Aorta (tissue), 5 donors: Measurements from ENCODE around the gene ATP7A. TPM values are rescaled to one million over a fixed set of nuclear protein-coding genes. Genes with fewer than 3 reads are reported as not detected.
"Not testable (repeated sequence)": the region's sequence is repeated elsewhere in the genome, so short reads cannot be mapped to it uniquely, and the experiment has no call there.

Experiments
- ATAC-seq: fragments of 200-7000 bp; cut with Tn5 transposase; one replicate; pipeline ENCODE4 v1.9.1; 2022; ENCODE audit warnings: moderate library complexity; ENCODE audit not compliant: low FRiP score
- DNase-seq, 2 donors: peaks; one replicate each; pipeline ENCODE4 v3.0.0-alpha.2; 2020
- H3K27ac ChIP-seq, 2 donors: one replicate each; pipeline ENCODE4 v1.5.1; 2013; ENCODE audit warnings: low read length in 2 of 2, mild to moderate bottlenecking in 2 of 2, moderate library complexity in 2 of 2, control low read depth in 1 of 2, inconsistent platforms in 1 of 2, low read depth in 1 of 2
- H3K27me3 ChIP-seq, 2 donors: one replicate each; pipeline ENCODE4 v1.6.1; 2013; ENCODE audit warnings: control low read depth in 1 of 2, low read length in 1 of 2, mild to moderate bottlenecking in 1 of 2, moderate library complexity in 1 of 2; ENCODE audit not compliant: insufficient read depth in 2 of 2, control insufficient read depth in 1 of 2
- H3K36me3 ChIP-seq, 2 donors: one replicate each; pipeline ENCODE4 v1.6.1; 2013; ENCODE audit warnings: control low read depth in 1 of 2, low read length in 1 of 2, mild to moderate bottlenecking in 1 of 2; ENCODE audit not compliant: insufficient read depth in 2 of 2, control insufficient read depth in 1 of 2
- H3K4me1 ChIP-seq, 2 donors: one replicate each; pipeline ENCODE4 v1.6.1; 2013; ENCODE audit warnings: low read length in 2 of 2, control low read depth in 1 of 2, mild to moderate bottlenecking in 1 of 2, moderate library complexity in 1 of 2; ENCODE audit not compliant: insufficient read depth in 2 of 2, control insufficient read depth in 1 of 2
- H3K4me3 ChIP-seq, 2 donors: one replicate each; pipeline ENCODE4 v1.5.1; 2013; ENCODE audit warnings: low read length in 2 of 2, control low read depth in 1 of 2, mild to moderate bottlenecking in 1 of 2
- H3K9me3 ChIP-seq: one replicate; pipeline ENCODE4 v1.6.1; 2013; ENCODE audit warnings: mild to moderate bottlenecking, low read length; ENCODE audit not compliant: control insufficient read depth
- WGBS, 2 donors: extraction: QIAGEN DNeasy Blood & Tissue Kit; methylation state at CpG; one replicate each; pipeline ENCODE4 v1.1.7; 2013; 5-methylcytosine and 5-hydroxymethylcytosine counted together
- intact Hi-C, 2 donors: fragments of 100-400 bp; cut with DNase I; formaldehyde crosslinking; loops; one replicate each; pipeline versions ENCODE4 v1.14.2 to v1.15.0; 2022
- long read RNA-seq, 2 donors: library from polyadenylated mRNA; unstranded; transcript quantifications; one replicate each; pipeline ENCODE4 v2.0.0, GENCODE V29; 2020 to 2021
- polyA plus RNA-seq, 2 donors: library from polyadenylated mRNA; stranded (reverse); fragments of 200-250 nt; gene quantifications; one replicate each; pipeline ENCODE4 v1.2.3, GENCODE V29; 2013
- total RNA-seq, 2 donors: library from RNA; stranded (reverse); fragmentation: NEBNext Ultra II Directional; extraction: Animal tissue kit (Norgen Biotek cat#: 25700); gene quantifications; one replicate each; pipeline ENCODE4 v1.2.1, GENCODE V29; 2021
- donor health status: healthy with polysubstance abuse.
- donor health status: Bipolar disorder and iron deficiency.
- donor health status: DM: no; HTN: no; CAD: no.
- donor health status: DM: no; HTN: no; CAD: no.
- donor health status: DM: yes; HTN: yes; CAD: no.

The ATP7A gene
- total RNA-seq, result 10 to 100 TPM; 14.9 to 18.7 TPM
- 1 to 10 TPM in 1 of 2 donors, under 1 TPM in 1; 0.88 to 3.0 TPM for polyA plus RNA-seq
- long read RNA-seq, donor 1, partial matches to known transcripts, result 2 of 2 reads
- long read RNA-seq, donor 1, other reads (novel, unspliced or antisense), result 0 of 2 reads
- long read RNA-seq, donor 2, full-length matches to known transcripts, result 1 of 2 reads
- long read RNA-seq, donor 2, partial matches to known transcripts, result 1 of 2 reads
- long read RNA-seq, donor 2, other reads (novel, unspliced or antisense), result 0 of 2 reads

DNA sequence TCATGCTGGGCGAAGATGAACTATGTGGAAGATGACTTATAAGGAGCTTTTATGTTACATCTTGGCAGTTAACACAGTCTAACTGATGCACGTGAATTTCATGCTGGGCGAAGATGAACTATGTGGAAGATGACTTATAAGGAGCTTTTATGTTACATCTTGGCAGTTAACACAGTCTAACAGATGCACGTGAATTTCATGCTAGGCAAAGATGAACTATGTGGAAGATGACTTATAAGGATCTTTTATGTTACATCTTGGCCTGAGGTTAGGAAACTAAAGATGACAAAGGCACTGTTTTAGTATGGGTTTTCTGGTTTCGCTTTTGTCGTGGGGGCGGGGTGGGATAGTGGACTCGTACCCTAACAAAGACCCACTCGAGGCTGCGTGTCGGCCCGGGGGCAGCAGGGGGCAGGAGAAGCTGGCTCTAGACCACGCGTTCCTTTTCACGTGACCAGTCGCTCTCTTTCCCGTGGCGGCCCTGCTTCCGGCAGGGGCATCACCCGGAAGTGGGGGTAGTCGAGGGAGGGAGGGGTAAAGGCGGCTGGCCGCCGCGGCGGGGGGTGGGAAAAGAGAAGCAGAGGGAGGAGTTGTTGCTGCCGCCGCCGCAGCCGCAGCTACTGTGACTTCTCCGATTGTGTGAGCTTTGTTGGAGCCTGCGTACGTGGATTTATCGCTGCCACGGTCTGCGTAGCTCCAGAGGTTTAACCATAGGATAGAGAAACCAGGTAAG, at the start of gene ATP7A:
Gene ATP7A (plus strand): TSS at position 586 of the 733 bp plus-strand sequence. CDS start 60,949 bp downstream, outside the sequence.
- Histone ChIP-seq H3K4me3 (peak within 1 kb of the TSS; percentile 52 to 69), H3K9me3 (no peaks in the 10 kb centered on the region), H3K27ac (peak within 1 kb of the TSS in 1 of 2 donors; percentile 55), H3K4me1 (no peaks in the 10 kb centered on the region), H3K36me3 (no peaks in the 10 kb centered on the region), H3K27me3 (no peaks in the 10 kb centered on the region)
- DNase-seq (peak; percentile 94), ATAC-seq (peak; percentile 95)
- intact Hi-C loops, result loop anchor here (5.0 to 10.0 kb wide), 2 partner anchors 122 to 195 kb away; partner anchors contain the start of gene PGK1 (in 1 of the 2)
- WGBS, 2 donors, result 1 to 22% methylated on average over 32 to 36 of the region's 36 CpGs

DNA sequence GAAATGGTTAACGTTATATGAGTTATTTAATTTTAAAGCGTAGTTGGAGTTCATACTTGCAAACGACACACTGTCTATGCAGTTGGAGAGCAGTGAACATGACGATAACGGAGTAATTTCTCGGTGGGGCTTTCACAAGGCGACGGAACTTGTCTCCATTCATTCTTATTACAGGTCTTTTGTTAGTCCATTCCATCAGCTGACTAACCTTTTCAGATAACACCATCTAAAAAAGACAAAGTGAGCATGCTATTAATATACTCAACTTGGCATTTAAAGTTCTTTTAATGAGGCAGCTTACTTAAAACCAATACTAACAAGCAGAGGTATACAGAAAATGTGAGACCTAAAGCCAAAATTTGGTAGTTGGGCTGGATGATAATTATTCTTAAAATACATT, 35.1 kb upstream of the ATP7A start:
- Histone ChIP-seq H3K27ac (no peak overlapping the region), H3K4me1 (no peaks in the 10 kb centered on the region), H3K4me3 (no peak overlapping the region), H3K9me3 (no peaks in the 10 kb centered on the region), H3K36me3 (no peaks in the 10 kb centered on the region), H3K27me3 (no peaks in the 10 kb centered on the region)
- intact Hi-C loops, result no loop called here
- ATAC-seq, result no peak
- no peak for DNase-seq
- WGBS, 2 donors, result 91 to 96% methylated on average over 8 of the region's 8 CpGs

DNA sequence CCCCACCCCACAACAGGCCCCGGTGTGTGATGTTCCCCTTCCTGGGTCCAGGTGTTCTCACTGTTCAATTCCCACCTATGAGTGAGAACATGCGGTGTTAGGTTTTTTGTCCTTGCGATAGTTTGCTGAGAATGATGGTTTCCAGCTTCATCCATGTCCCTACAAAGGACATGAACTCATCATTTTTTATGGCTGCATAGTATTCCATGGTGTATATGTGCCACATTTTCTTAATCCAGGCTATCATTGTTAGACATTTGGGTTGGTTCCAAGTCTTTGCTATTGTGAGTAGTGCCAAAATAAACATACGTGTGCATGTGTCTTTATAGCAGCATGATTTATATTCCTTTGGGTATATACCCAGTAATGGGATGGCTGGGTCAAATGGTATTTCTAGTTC, 29.1 kb upstream of the ATP7A start:
- H3K9me3 ChIP-seq, H3K36me3 ChIP-seq, H3K27ac ChIP-seq, ATAC-seq, intact Hi-C loops, H3K4me1 ChIP-seq, H3K27me3 ChIP-seq, H3K4me3 ChIP-seq, DNase-seq: not testable (repeated sequence)
- 78 to 81% methylated on average over 4 of the region's 4 CpGs for WGBS, 2 donors

DNA sequence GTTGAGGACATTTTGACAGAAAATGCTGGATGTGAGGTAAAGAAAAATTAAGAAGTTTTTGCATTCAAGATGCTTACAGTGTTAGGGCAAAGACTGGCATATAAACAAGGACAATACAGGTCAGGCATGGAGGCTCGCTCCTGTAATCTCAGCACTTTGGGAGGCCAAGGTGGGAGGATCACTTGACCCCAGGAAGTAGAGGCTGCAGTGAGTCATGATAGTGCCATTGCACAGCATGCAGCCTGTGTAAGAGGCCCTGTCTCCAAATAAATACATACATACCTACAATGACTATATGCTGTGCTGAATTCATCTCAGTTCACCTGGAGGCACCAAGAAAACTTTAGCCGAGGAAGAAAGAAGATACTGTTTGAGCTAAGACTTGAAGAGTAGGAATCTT, 17.6 kb upstream of the ATP7A start:
- intact Hi-C loops, result no loop called here
- H3K36me3 ChIP-seq, result no peaks in the 10 kb centered on the region
- no peak for ATAC-seq
- H3K4me1 ChIP-seq, result no peaks in the 10 kb centered on the region
- 87 to 90% methylated on average over 2 of the region's 2 CpGs for WGBS, 2 donors
- H3K4me3 ChIP-seq, result no peak overlapping the region
- no peaks in the 10 kb centered on the region for H3K27me3 ChIP-seq
- no peak for DNase-seq
- no peak overlapping the region for H3K27ac ChIP-seq
- H3K9me3 ChIP-seq, result no peaks in the 10 kb centered on the region

DNA sequence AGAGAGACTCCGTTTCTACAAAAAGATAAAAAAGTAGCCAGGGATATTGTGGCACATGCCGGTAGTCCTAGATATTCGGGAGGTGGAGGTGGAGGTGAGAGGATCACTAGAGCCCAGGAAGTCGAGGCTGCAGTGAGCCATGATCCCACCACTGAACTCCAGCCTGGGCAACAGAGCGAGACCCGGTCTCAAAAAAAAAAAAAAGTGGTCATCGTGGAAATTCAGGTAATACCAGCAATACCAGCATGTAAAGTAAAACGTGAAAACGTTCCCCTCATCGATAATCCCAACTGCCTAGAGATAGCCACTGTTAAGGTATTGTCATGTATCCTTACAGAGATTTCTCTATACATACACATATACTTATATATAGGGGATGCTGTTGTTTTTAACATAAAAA, 16.8 kb upstream of the ATP7A start:
- Histone ChIP-seq H3K4me1 (no peaks in the 10 kb centered on the region), H3K9me3 (no peaks in the 10 kb centered on the region), H3K4me3 (no peak overlapping the region), H3K36me3 (no peaks in the 10 kb centered on the region), H3K27ac (no peak overlapping the region), H3K27me3 (no peaks in the 10 kb centered on the region)
- no peak for ATAC-seq
- no peak for DNase-seq
- 73 to 76% methylated on average over 10 of the region's 10 CpGs for WGBS, 2 donors
- intact Hi-C loops, result no loop called here

DNA sequence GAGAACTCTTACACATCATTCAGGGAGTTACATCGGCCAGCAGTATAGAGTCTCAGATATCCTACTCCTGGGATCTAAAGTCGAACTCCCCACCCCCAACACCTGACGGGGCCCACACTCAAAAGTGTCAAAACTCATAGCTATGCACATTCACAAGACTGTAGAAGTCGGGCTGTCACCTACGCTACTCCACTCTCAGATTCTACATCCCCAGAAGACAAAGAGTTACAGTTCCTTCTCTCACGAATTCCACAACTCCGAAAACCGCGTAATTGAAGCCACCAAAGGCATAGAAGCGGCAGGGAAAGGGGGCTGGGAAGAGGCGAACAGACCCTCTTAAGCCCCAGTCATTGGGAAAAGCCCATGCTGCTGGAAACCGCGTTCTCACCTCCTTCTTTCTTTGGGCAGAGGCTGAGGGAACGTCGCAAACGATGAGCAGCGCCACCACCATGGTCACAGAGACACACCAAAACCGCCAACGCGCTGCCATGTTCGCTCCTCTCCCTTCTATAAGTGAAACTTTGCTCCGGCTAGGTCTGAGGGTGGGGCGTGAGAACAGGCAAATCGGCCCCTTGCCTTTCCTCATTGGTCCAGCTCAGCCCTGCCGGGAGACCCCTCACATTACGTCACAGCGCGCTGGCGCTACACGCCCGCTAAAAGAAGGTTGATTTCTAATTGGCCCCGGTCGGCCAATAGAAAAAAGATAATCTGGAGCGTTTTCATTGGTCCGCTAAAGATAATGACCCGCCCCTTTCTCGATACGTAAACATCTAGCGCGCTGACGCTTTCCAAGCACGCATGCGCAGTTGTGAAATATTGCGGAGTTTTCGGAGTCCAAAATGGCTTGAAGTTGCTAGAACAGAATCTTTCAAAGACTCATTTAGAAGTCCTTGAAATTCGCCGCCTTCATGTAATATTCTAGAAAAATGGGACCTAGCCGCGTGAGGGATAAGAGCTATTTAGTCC, 15.3 kb upstream of the ATP7A start, which contains the start of gene MAGT1:
Gene MAGT1 (minus strand): TSS at position 515 of the 966 bp plus-strand sequence. CDS start 25 bp downstream, at position 490.
- H3K9me3 ChIP-seq, result no peaks in the 10 kb centered on the region
- WGBS, 2 donors, result 0 to 34% methylated on average over 49 of the region's 49 CpGs
- DNase-seq, result peak; percentile 93 to 95
- peak within 1 kb of the TSS; percentile 61 to 67 for H3K4me3 ChIP-seq
- peak; percentile 95 for ATAC-seq
- H3K4me1 ChIP-seq, result no peaks in the 10 kb centered on the region
- H3K27me3 ChIP-seq, result no peaks in the 10 kb centered on the region
- intact Hi-C loops, result loop anchor here in 1 of 2 donors (5.0 kb wide), 1 partner anchor 878 kb away; no protein-coding TSS in a partner anchor
- H3K27ac ChIP-seq, result peak within 1 kb of the TSS in 1 of 2 donors; percentile 92
- no peaks in the 10 kb centered on the region for H3K36me3 ChIP-seq

DNA sequence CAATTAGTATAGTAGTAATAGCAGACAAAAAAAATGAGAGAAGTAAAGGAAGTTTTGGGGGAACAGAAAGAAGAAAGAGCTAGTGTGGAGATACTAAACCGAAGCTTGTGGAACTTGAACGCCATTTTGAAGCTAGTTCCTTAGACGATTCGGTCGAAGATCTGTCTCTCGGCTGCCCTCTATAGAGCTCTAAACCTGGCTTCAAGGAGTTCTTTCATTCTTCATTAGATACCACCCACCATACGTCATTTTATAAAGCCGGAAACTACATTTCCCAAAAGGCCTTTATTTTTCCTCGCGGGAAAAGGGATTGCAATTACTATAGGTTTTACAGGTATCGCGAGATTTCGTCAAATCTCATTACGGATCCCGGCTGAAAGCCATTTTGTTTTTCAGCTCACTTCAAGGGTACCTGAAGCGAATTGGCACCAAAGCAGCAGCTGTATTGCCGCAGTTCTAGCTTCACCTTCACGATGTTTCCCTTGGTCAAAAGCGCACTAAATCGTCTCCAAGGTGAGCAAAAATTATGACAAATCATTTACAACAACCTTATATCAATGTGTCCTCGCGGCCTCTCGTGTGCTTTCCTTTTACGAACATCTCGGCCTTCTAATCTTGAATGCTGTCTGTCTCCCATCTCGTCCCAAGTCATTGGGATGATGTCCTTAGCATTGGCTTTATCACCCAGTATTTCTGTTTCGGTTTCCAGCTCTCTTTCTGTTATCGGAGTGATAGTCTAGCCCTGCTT, 11.2 kb upstream of the ATP7A start, which contains the start of gene COX7B:
Gene COX7B (plus strand): TSS at position 388 of the 748 bp plus-strand sequence. CDS start 86 bp downstream, at position 474.
- H3K9me3 ChIP-seq, result no peaks in the 10 kb centered on the region
- ATAC-seq (peak; percentile 89), DNase-seq (peak in 1 of 2 donors; percentile 53)
- H3K27me3 ChIP-seq, result no peaks in the 10 kb centered on the region
- no peaks in the 10 kb centered on the region for H3K36me3 ChIP-seq
- H3K4me3 ChIP-seq, result peak within 1 kb of the TSS; percentile 71 to 77
- intact Hi-C loops, result loop anchor here in 1 of 2 donors (5.0 kb wide), 1 partner anchor 882 kb away; no protein-coding TSS in a partner anchor
- H3K4me1 ChIP-seq, result no peaks in the 10 kb centered on the region
- 0 to 35% methylated on average over 28 of the region's 28 CpGs for WGBS, 2 donors
- H3K27ac ChIP-seq, result peak within 1 kb of the TSS; percentile 25 to 74
